ENCODE data around the gene RNF138.
A peak's percentile ranks its signal among the peaks of the same experiment; 100 is the strongest.

The RNF138 gene

DNA sequence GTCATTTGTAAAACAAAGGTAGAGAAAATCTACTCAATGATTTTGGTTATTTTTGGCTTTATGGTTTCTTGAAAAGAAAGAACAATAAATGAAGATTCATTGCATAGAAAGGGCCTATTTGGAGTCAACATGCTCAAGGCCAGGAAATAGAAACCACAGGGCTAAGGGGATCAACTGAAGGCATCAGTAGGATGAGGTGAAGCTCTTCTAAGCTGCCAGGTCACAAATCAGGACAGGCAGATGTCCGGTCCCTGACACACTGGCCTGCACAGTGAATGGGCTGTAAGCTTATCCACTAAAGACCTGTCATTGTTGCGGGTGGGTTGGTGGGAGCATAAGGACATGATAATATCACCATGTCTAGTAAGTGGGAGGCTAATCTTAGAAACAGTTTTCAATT, 31.6 kb upstream of the RNF138 start:
- Histone ChIP-seq H4K20me1 (ENCODE audit: low read depth, low read length) (no peaks in the 10 kb centered on the region), H3K9me2 (replicated peaks; ENCODE audit: insufficient read depth, low read length) (no peaks in the 10 kb centered on the region), H3K4me2 (ENCODE audit: low read depth, low read length, poor library complexity, severe bottlenecking) (no peak overlapping the region), H3F3A (ENCODE audit: insufficient read depth) (no peaks in the 10 kb centered on the region), H3K27ac (ENCODE audit: low read depth, low read length) (no peak overlapping the region), H3K4me3 (ENCODE audit: insufficient read depth, low read length, poor library complexity, severe bottlenecking) (no peak overlapping the region), H2AFZ (ENCODE audit: low read depth, low read length, severe bottlenecking) (no peak overlapping the region), H3K36me3 (ENCODE audit: low read length) (no peaks in the 10 kb centered on the region), H3K9ac (ENCODE audit: low read length) (no peak overlapping the region), H3K27me3 (ENCODE audit: low read length) (no peaks in the 10 kb centered on the region), H3K9me3 (ENCODE audit: insufficient read depth, low read length) (no peaks in the 10 kb centered on the region), H3K79me2 (ENCODE audit: insufficient read depth, low read length) (no peaks in the 10 kb centered on the region)
- no peak for TF ChIP-seq EZH2phosphoT487 (conservative IDR thresholded peaks at IDR 0.05; ENCODE audit: low read length)
- TF ChIP-seq, protein P1, sequence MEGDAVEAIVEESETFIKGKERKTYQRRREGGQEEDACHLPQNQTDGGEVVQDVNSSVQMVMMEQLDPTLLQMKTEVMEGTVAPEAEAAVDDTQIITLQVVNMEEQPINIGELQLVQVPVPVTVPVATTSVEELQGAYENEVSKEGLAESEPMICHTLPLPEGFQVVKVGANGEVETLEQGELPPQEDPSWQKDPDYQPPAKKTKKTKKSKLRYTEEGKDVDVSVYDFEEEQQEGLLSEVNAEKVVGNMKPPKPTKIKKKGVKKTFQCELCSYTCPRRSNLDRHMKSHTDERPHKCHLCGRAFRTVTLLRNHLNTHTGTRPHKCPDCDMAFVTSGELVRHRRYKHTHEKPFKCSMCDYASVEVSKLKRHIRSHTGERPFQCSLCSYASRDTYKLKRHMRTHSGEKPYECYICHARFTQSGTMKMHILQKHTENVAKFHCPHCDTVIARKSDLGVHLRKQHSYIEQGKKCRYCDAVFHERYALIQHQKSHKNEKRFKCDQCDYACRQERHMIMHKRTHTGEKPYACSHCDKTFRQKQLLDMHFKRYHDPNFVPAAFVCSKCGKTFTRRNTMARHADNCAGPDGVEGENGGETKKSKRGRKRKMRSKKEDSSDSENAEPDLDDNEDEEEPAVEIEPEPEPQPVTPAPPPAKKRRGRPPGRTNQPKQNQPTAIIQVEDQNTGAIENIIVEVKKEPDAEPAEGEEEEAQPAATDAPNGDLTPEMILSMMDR (IDR thresholded peaks at IDR 0.05; ENCODE audit: insufficient read depth, low read length, poor library complexity, severe bottlenecking), result no peak

GRCh38 chr18:32067375-32068167, 24.1 kb upstream of the RNF138 start:
- no peaks in the 10 kb centered on the region for H3K36me3 ChIP-seq (ENCODE audit: low read length)
- no peak overlapping the region for H3K9ac ChIP-seq (ENCODE audit: low read length)
- no peak for TF ChIP-seq EZH2phosphoT487 (conservative IDR thresholded peaks at IDR 0.05; ENCODE audit: low read length)
- TF ChIP-seq, protein P1 (IDR thresholded peaks at IDR 0.05; ENCODE audit: insufficient read depth, low read length, poor library complexity, severe bottlenecking), result no peak
- no peak overlapping the region for H3K27ac ChIP-seq (ENCODE audit: low read depth, low read length)
- no peak overlapping the region for H3K4me2 ChIP-seq (ENCODE audit: low read depth, low read length, poor library complexity, severe bottlenecking)
- H3K27me3 ChIP-seq (ENCODE audit: low read length), result no peaks in the 10 kb centered on the region
- no peaks in the 10 kb centered on the region for H4K20me1 ChIP-seq (ENCODE audit: low read depth, low read length)
- no peaks in the 10 kb centered on the region for H3K79me2 ChIP-seq (ENCODE audit: insufficient read depth, low read length)
- H3K9me2 ChIP-seq (replicated peaks; ENCODE audit: insufficient read depth, low read length), result no peaks in the 10 kb centered on the region
- no peaks in the 10 kb centered on the region for H3F3A ChIP-seq (ENCODE audit: insufficient read depth)
- H3K4me3 ChIP-seq (ENCODE audit: insufficient read depth, low read length, poor library complexity, severe bottlenecking), result no peak overlapping the region
- H2AFZ ChIP-seq (ENCODE audit: low read depth, low read length, severe bottlenecking), result no peak overlapping the region
- no peaks in the 10 kb centered on the region for H3K9me3 ChIP-seq (ENCODE audit: insufficient read depth, low read length)

DNA sequence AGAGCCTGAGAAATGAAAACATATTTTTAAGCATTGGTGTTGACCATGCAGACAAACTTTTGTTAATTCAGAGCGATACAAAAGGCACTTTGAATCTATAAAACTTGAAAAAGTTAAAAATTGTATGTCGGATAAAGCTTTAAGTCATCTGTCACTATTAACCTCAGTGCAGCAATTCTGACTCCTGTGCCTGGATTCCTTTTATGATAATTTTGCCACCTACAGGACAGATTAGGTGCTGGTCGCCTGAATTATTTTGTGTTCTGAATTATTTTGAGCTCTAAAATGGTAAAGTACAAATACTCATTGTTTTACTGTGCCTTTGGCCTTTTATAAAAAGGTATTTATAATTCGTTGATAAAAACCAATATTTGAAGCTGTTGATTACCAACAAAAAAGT, 19.4 kb upstream of the RNF138 start:
- H3K27me3 ChIP-seq (ENCODE audit: low read length), result no peaks in the 10 kb centered on the region
- H2AFZ ChIP-seq (ENCODE audit: low read depth, low read length, severe bottlenecking), result no peak overlapping the region
- H3K4me3 ChIP-seq (ENCODE audit: insufficient read depth, low read length, poor library complexity, severe bottlenecking), result no peak overlapping the region
- H3K9ac ChIP-seq (ENCODE audit: low read length), result no peak overlapping the region
- no peak overlapping the region for H3K27ac ChIP-seq (ENCODE audit: low read depth, low read length)
- no peak overlapping the region for H3K4me2 ChIP-seq (ENCODE audit: low read depth, low read length, poor library complexity, severe bottlenecking)
- no peaks in the 10 kb centered on the region for H4K20me1 ChIP-seq (ENCODE audit: low read depth, low read length)
- H3F3A ChIP-seq (ENCODE audit: insufficient read depth), result no peaks in the 10 kb centered on the region
- H3K36me3 ChIP-seq (ENCODE audit: low read length), result no peaks in the 10 kb centered on the region
- TF ChIP-seq, protein P1 (IDR thresholded peaks at IDR 0.05; ENCODE audit: insufficient read depth, low read length, poor library complexity, severe bottlenecking), result peak; percentile 55
- no peak for TF ChIP-seq EZH2phosphoT487 (conservative IDR thresholded peaks at IDR 0.05; ENCODE audit: low read length)
- H3K79me2 ChIP-seq (ENCODE audit: insufficient read depth, low read length), result no peaks in the 10 kb centered on the region
- H3K9me3 ChIP-seq (ENCODE audit: insufficient read depth, low read length), result no peaks in the 10 kb centered on the region
- no peaks in the 10 kb centered on the region for H3K9me2 ChIP-seq (replicated peaks; ENCODE audit: insufficient read depth, low read length)

Measured in SU-DHL-6 (cell line).